NCI-H2029 treated with DMSO at 0.1 percent for 48 hours (cell line): ENCODE measurements around the gene SLC38A7.
A peak's percentile ranks its signal among the peaks of the same experiment; 100 is the strongest.
"Not testable (repeated sequence)": the region's sequence is repeated elsewhere in the genome, so short reads cannot be mapped to it uniquely, and the experiment has no call there.

Experiments
- DNase-seq: peaks from one replicate; lab custom pipeline; 2025; lab: John Stamatoyannopoulos, UW

The SLC38A7 gene

GRCh38 chr16:58678716-58679115 is 5.9 kb downstream of the SLC38A7 start:
- no peak for DNase-seq

GRCh38 chr16:58678269-58678668 is 6.3 kb downstream of the SLC38A7 start:
- DNase-seq: no peak

GRCh38 chr16:58670946-58671583 is 13.5 kb downstream of the SLC38A7 start:
- DNase-seq: no peak

- DNase-seq: no peak
Measured at GRCh38 chr16:58670177-58670576, 14.4 kb downstream of the SLC38A7 start.

- no peak for DNase-seq
Measured at GRCh38 chr16:58665200-58665599, 19.4 kb downstream of the SLC38A7 start.

GRCh38 chr16:58661199-58661830 is 23.3 kb downstream of the SLC38A7 start:
- peak; percentile 27 for DNase-seq

GRCh38 chr16:58659911-58660310 is 24.7 kb downstream of the SLC38A7 start:
- not testable (repeated sequence) for DNase-seq

GRCh38 chr16:58658796-58659211 is 25.8 kb downstream of the SLC38A7 start:
- DNase-seq: no peak

- no peak for DNase-seq
Measured at GRCh38 chr16:58656899-58657298, 27.7 kb downstream of the SLC38A7 start.

GRCh38 chr16:58655215-58655596 is 29.4 kb downstream of the SLC38A7 start:
- no peak for DNase-seq

- no peak for DNase-seq
Measured at GRCh38 chr16:58654560-58655214, 29.9 kb downstream of the SLC38A7 start.

GRCh38 chr16:58652741-58653140 is 31.8 kb downstream of the SLC38A7 start:
- no peak for DNase-seq

- DNase-seq: no peak
Measured at GRCh38 chr16:58651965-58652348, 32.6 kb downstream of the SLC38A7 start.

- DNase-seq: no peak
Measured at GRCh38 chr16:58649707-58650106, 34.9 kb downstream of the SLC38A7 start.

- DNase-seq: no peak
Measured at GRCh38 chr16:58647107-58647506, 37.5 kb downstream of the SLC38A7 start.

- no peak for DNase-seq
Measured at GRCh38 chr16:58644765-58645487, 39.6 kb downstream of the SLC38A7 start.

- DNase-seq: no peak
Measured at GRCh38 chr16:58644108-58644507, 40.5 kb downstream of the SLC38A7 start.

- no peak for DNase-seq
Measured at GRCh38 chr16:58640949-58641348, 43.6 kb downstream of the SLC38A7 start.

GRCh38 chr16:58639836-58640235 is 44.7 kb downstream of the SLC38A7 start:
- no peak for DNase-seq

GRCh38 chr16:58639230-58639629 is 45.3 kb downstream of the SLC38A7 start:
- DNase-seq: no peak

GRCh38 chr16:58638148-58639036 is 46.2 kb downstream of the SLC38A7 start:
- DNase-seq: no peak

GRCh38 chr16:58637021-58637420 is 47.5 kb downstream of the SLC38A7 start:
- DNase-seq: not testable (repeated sequence)
